GM18508 (cell line): Measurements from ENCODE around the gene DIAPH3.

Experiments used
- ATAC-seq: cut with Tn5 transposase; IDR thresholded peaks from one replicate; pipeline ENCODE4 v1.9.1; 2021; ENCODE audit warnings: moderate number of reproducible peaks; ENCODE audit not compliant: insufficient read depth, unreplicated experiment

Gene DIAPH3

GRCh38 chr13:59746291-59746962 is 417.3 kb downstream of the DIAPH3 start:
- ATAC-seq, result no peak

DNA sequence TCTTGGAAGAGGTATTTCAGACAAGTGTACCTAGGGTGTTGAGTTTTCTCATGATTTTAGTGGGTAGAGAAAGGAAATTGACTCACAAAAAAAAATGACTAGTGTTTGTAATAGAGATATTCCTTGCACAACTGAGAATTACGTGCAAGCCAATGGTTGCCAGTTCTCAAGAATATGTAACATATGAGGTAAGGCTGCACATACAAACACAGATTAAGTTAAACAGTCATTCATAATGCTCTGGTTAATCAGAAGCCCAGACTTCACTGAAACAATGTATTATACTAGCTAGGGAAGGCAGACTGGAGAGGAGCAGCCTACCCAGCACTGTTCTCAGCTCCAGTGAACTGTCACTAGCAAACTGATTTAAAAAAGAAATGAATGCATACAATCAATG is 418.3 kb downstream of the DIAPH3 start:
- peak; percentile 38 for ATAC-seq

- peak; percentile 29 for ATAC-seq
Observed at GRCh38 chr13:59744747-59745391, 418.9 kb downstream of the DIAPH3 start.

DNA sequence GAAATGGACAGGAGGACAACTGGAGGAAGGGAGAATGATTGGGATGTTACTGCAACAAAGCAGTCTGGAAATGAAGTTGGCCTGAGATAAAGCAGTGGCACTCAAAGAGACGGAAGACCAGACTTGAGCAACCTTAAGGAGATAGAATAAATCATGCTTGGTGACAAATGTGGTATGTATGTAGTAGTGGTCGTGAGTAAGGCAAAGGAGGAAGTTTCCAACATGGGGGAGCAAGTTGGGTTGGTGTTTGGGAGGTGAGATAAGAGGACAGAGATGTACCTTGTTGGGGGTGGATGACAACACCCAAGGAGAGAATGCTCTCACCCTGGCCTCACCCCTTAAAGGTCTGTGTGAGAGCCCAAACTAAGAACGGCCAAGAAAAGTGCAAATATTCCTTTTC is 420.5 kb downstream of the DIAPH3 start:
- ATAC-seq, result no peak

- no peak for ATAC-seq
Observed at GRCh38 chr13:59742467-59742866, 421.3 kb downstream of the DIAPH3 start.

GRCh38 chr13:59738921-59739320 is 424.8 kb downstream of the DIAPH3 start:
- no peak for ATAC-seq

- ATAC-seq, result peak; percentile 100
Observed at GRCh38 chr13:59734393-59734792, 429.3 kb downstream of the DIAPH3 start.

GRCh38 chr13:59733744-59734143 is 430.0 kb downstream of the DIAPH3 start:
- ATAC-seq, result no peak

- ATAC-seq, result no peak
Observed at GRCh38 chr13:59730026-59730425, 433.7 kb downstream of the DIAPH3 start.

- ATAC-seq, result no peak
Observed at GRCh38 chr13:59728896-59729545, 434.7 kb downstream of the DIAPH3 start.

- ATAC-seq, result no peak
Observed at GRCh38 chr13:59721926-59722910, 441.5 kb downstream of the DIAPH3 start.

- ATAC-seq, result no peak
Observed at GRCh38 chr13:59715611-59716010, 448.1 kb downstream of the DIAPH3 start.

- ATAC-seq, result no peak
Observed at GRCh38 chr13:59710996-59711701, 452.6 kb downstream of the DIAPH3 start.

- no peak for ATAC-seq
Observed at GRCh38 chr13:59710416-59710815, 453.3 kb downstream of the DIAPH3 start.

DNA sequence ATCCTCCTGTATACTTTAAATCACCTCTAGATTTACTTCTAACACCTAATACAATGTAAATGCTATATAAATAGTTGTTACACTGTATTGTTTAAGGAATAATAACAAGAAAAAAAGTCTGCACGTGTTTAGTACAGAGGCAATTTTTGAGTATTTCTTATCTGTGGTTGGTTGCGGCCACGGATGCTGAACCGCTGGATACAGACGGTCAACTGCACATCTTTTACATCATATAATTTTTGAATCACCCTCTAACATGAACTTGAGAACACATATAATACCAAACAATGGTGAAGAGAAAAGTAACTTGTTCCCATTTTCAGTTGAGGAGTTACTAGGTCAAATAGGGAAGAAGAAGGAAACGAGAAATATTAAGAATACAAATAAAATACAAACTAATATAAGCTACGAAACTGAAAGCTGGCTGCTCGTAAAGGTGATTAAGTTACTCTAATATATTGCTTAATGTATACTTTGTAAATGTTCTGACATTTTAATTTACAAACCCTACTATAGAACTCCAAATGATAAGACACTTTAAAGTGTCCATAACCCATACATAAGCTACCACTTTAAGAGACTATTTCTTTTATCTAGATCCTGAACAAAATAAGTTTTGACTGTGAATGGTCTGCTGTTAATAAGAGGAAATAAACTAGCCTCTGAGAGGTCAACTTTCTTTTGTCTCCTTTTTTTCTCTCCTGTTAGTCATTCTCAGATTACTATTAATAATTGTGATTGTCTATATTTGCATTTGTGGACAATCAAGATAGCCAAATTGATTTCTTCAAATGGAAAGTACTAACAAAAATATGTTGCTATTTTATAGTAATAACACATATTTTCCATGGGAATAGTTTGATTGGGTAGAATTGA is 457.4 kb downstream of the DIAPH3 start:
- ATAC-seq, result no peak

GRCh38 chr13:59702269-59702668 is 461.5 kb downstream of the DIAPH3 start:
- ATAC-seq, result no peak

GRCh38 chr13:59701261-59701660 is 462.5 kb downstream of the DIAPH3 start:
- ATAC-seq, result no peak

DNA sequence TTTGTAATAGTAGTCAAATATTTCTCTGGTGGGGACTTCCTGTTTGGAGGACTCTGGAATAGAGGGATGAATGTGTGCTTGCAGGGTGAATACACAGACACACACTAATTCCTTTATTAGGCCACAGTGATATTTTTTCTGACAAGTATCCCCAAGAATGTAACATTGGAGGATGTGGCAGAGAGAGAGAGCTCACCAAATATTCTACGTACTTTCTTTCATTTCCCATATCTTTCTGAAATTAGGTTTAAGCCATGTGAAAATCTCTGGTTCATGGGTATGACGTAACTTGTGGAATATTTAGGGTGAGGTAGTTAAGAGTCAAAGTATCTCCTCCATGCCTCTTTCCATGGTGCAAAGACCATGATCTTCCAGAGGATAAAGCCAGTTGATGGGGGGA is 463.4 kb downstream of the DIAPH3 start:
- ATAC-seq, result no peak

- no peak for ATAC-seq
Observed at GRCh38 chr13:59696271-59696670, 467.5 kb downstream of the DIAPH3 start.
